Gastrocnemius medialis (tissue), 4 donors: ENCODE measurements around the gene TSPAN14. TPM values are rescaled to one million over a fixed set of nuclear protein-coding genes. Genes with fewer than 3 reads are reported as not detected.
A peak's percentile ranks its signal among the peaks of the same experiment; 100 is the strongest.

Experiments
- ATAC-seq, 2 donors: fragments of 150-250 bp; one replicate each; pipeline ENCODE4 v1.9.1; 2016
- DNase-seq, 2 donors: peaks; one replicate each; pipeline ENCODE4 v3.0.0-alpha.2; 2019
- H3K27ac ChIP-seq, 4 donors: fragments of 200-600 bp; sonication (generic); 1 replicate in 1 of 4; 2 replicates in 3 of 4; pipeline ENCODE4 v1.5.1; 2016 to 2018; ENCODE audit warnings: mild to moderate bottlenecking in 2 of 4, moderate library complexity in 1 of 4
- H3K27me3 ChIP-seq, 3 donors: fragments of 200-600 bp; sonication (generic) in 2 of 3; 1 replicate in 1 of 3; 2 replicates in 2 of 3; pipeline versions ENCODE4 v1.5.1 to v1.6.0; 2016 to 2019; ENCODE audit warnings: mild to moderate bottlenecking in 1 of 3, moderate library complexity in 1 of 3
- H3K36me3 ChIP-seq, 2 donors: fragments of 200-600 bp; sonication (generic) in 1 of 2; one replicate each; pipeline ENCODE4 v1.5.1; 2017 to 2018
- H3K4me1 ChIP-seq, 2 donors: fragments of 200-600 bp; sonication (generic) in 1 of 2; one replicate each; pipeline ENCODE4 v1.5.1; 2016 to 2017; ENCODE audit warnings: mild to moderate bottlenecking in 2 of 2
- H3K4me3 ChIP-seq, 4 donors: fragments of 200-600 bp; sonication (generic) in 3 of 4; 1 replicate in 1 of 4; 2 replicates in 3 of 4; pipeline ENCODE4 v1.5.1; 2016 to 2019; ENCODE audit warnings: mild to moderate bottlenecking in 2 of 4
- H3K9me3 ChIP-seq, 3 donors: fragments of 200-600 bp; sonication (generic) in 2 of 3; 1 replicate in 1 of 3; 2 replicates in 2 of 3; pipeline ENCODE4 v1.5.1; 2016 to 2019
- CTCF ChIP-seq, 5 experiments: fragments of 450-650 bp in 3 of 5; fragments of 200-600 bp in 2 of 5; sonication (generic) in 2 of 5; IDR thresholded peaks in 4 of 5; conservative IDR thresholded peaks in 1 of 5; 1 replicate in 4 of 5; 2 replicates in 1 of 5; pipeline ENCODE4 v1.5.1; 2016 to 2019; ENCODE audit warnings: antibody characterized with exemption in 5 of 5, mild to moderate bottlenecking in 3 of 5, moderate library complexity in 3 of 5
- POLR2A ChIP-seq, 2 donors: fragments of 450-650 bp; IDR thresholded peaks; one replicate each; pipeline ENCODE4 v1.6.1; 2017; ENCODE audit warnings: antibody characterized with exemption in 2 of 2, mild to moderate bottlenecking in 2 of 2, moderate library complexity in 2 of 2
- in situ Hi-C, 4 donors: fragments of 200-750 bp; cut with MboI; loops; one replicate each; pipeline versions ENCODE4 v1.15.0 to v1.8.0; 2017; ENCODE audit warnings: low sequenced_read_pairs in 4 of 4
- intact Hi-C: fragments of 100-400 bp; cut with DNase I; formaldehyde crosslinking; loops from one replicate; pipeline ENCODE4 v1.15.1; 2023; ENCODE audit warnings: low total_unique reads
- total RNA-seq, 4 donors: library from RNA; depleted of rRNA; stranded (reverse); fragments of >200 nt; gene quantifications; one replicate each; pipeline versions ENCODE4 v1.1.0 to v1.2.3, GENCODE V29; 2016

TSPAN14 gene
- total RNA-seq, 4 donors from 2014 or later = 22.6 to 29.3 (median 26.9) TPM

GRCh38 chr10:80518807-80519360 lies 64.8 kb downstream of the TSPAN14 start:
- no peak for ATAC-seq
- H3K36me3 ChIP-seq = peaks cover 0 to 53% of the 10 kb centered on the region in 2 donors
- intact Hi-C loops (no loop called here), in situ Hi-C loops (no loop called here)
- DNase-seq = no peak
- TF ChIP-seq POLR2A (IDR thresholded peaks at IDR 0.05) (no peak), CTCF (IDR thresholded peaks at IDR 0.05 in 4 of 5, conservative IDR thresholded peaks at IDR 0.05 in 1 of 5) (no peak)
- H3K4me1 ChIP-seq = peaks cover 7 to 10% of the 10 kb centered on the region in 2 donors
- H3K9me3 ChIP-seq = no peaks in the 10 kb centered on the region
- H3K27me3 ChIP-seq = no peaks in the 10 kb centered on the region
- H3K4me3 ChIP-seq = no peak overlapping the region
- peak overlapping the region in 3 of 4 donors; percentile 0 to 43 (median 39) for H3K27ac ChIP-seq

GRCh38 chr10:80519936-80520650 lies 66.0 kb downstream of the TSPAN14 start:
- peaks cover 0 to 41% of the 10 kb centered on the region in 2 donors for H3K36me3 ChIP-seq
- in situ Hi-C loops (no loop called here), intact Hi-C loops (no loop called here)
- H3K4me1 ChIP-seq = peaks cover 7 to 10% of the 10 kb centered on the region in 2 donors
- DNase-seq (no peak), ATAC-seq (no peak)
- no peaks in the 10 kb centered on the region for H3K9me3 ChIP-seq
- no peak overlapping the region for H3K27ac ChIP-seq
- H3K4me3 ChIP-seq = no peak overlapping the region
- TF ChIP-seq POLR2A (IDR thresholded peaks at IDR 0.05) (no peak), CTCF (IDR thresholded peaks at IDR 0.05 in 4 of 5, conservative IDR thresholded peaks at IDR 0.05 in 1 of 5) (no peak)
- no peaks in the 10 kb centered on the region for H3K27me3 ChIP-seq

- Histone ChIP-seq H3K36me3 (peaks cover 0 to 33% of the 10 kb centered on the region in 2 donors), H3K4me1 (peaks cover 7 to 10% of the 10 kb centered on the region in 2 donors), H3K4me3 (no peak overlapping the region), H3K27me3 (no peaks in the 10 kb centered on the region), H3K27ac (no peak overlapping the region), H3K9me3 (no peaks in the 10 kb centered on the region)
- in situ Hi-C loops = no loop called here
- ATAC-seq (no peak), DNase-seq (no peak)
- intact Hi-C loops = no loop called here
- TF ChIP-seq POLR2A (IDR thresholded peaks at IDR 0.05) = no peak
- TF ChIP-seq CTCF (IDR thresholded peaks at IDR 0.05 in 4 of 5, conservative IDR thresholded peaks at IDR 0.05 in 1 of 5) = no peak
Observed at GRCh38 chr10:80520661-80521470, 66.8 kb downstream of the TSPAN14 start.

GRCh38 chr10:80522756-80523363 lies 68.8 kb downstream of the TSPAN14 start:
- Histone ChIP-seq H3K4me3 (no peak overlapping the region), H3K27me3 (no peaks in the 10 kb centered on the region), H3K9me3 (no peaks in the 10 kb centered on the region), H3K27ac (no peak overlapping the region), H3K36me3 (peaks cover 0 to 21% of the 10 kb centered on the region in 2 donors), H3K4me1 (peaks cover 3 to 6% of the 10 kb centered on the region in 2 donors)
- TF ChIP-seq POLR2A (IDR thresholded peaks at IDR 0.05) (no peak), CTCF (IDR thresholded peaks at IDR 0.05 in 4 of 5, conservative IDR thresholded peaks at IDR 0.05 in 1 of 5) (no peak)
- in situ Hi-C loops = no loop called here
- ATAC-seq (peak in 1 of 2 donors; percentile 29), DNase-seq (no peak)
- intact Hi-C loops = no loop called here
